NCI-H1694 treated with DMSO at 0.1 percent for 48 hours (cell line): ENCODE results near the gene DRD4.

Source experiments
- DNase-seq: peaks from one replicate; lab custom pipeline; 2025; lab: John Stamatoyannopoulos, UW

The DRD4 gene

GRCh38 chr11:636511-637332 is at the start of gene DRD4:
TSS of gene DRD4 (plus strand) at chr11:637269. CDS start at chr11:637305, 36 bp downstream.
- DNase-seq, result no peak

GRCh38 chr11:587546-587945 is 49.5 kb upstream of the DRD4 start:
- no peak for DNase-seq

DNA sequence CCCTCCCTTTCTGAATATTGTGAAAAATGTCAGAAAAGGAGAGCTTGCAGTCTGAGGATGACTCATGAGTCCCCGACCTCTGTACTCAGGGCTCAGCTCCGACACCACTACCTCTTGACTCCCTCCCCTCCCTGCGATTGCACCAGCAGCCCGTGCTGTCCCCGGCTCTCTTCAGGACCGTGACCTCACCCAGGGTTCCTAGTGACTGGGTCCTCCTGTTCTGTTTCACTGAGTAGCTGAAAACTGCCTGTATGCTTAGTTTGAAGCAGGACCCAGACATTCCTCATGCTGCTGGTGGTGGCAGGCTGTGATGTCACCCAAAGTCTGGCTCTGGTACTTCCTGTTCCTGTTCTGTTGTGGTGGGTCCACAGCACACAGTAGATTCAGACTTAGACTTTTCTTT is 49.1 kb upstream of the DRD4 start:
- no peak for DNase-seq

DNA sequence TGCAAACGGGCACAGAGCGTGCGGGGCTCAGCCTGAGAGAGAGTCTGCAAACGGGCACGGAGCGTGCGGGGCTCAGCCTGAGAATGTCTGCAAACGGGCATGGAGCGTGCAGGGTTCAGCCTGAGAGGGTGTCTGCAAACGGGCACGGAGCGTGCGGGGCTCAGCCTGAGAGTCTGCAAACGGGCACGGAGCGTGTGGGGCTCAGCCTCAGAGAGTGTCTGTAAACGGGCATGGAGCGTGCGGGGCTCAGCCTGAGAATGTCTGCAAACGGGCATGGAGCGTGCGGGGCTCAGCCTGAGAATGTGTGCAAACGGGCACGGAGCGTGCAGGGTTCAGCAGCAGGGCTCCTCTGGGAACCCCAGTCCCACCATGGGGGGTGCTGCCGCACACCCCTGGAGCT is 47.3 kb upstream of the DRD4 start:
- no peak for DNase-seq

DNA sequence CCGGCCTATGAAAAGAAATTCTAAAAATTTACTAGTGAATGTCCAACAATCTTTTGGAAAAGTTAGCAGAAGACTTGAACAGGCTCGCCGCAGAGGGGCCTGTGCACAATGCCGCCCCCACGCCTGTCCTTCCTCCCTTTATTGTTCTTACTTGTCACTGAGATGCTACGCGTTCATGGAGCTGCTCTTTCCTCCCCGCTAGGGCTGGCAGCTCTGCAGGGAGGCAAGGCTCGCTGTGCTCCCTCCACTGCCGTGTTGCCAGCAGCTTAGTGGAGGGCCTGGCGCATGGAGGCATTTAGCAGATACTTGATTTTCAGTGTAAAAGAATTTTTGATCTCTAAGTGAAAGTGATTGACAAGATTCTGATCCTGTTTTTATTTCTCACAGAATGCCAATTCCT is 46.1 kb upstream of the DRD4 start:
- DNase-seq, result no peak

- DNase-seq, result no peak
Observed at GRCh38 chr11:592501-592900, 44.6 kb upstream of the DRD4 start.

DNA sequence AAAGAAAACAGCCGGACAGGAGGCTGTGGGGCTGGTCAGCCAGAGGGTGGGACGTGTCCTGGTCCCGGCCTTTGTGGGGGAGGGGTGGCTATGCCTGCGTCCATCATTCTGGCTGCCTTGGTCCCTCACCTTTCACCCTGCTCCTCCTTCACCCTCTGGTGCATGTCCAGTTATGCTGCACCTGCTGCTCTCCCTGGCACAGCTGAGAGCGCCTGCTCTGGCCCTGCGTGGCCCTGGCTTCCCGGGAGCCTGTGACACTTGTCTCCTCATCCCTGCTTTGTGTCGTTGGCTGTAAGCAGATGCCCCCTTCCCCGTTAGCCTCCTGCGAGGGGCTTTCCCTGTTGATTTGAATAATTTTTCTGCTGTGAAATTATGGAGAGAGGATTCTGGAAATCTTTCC is 44.2 kb upstream of the DRD4 start:
- DNase-seq, result no peak

DNA sequence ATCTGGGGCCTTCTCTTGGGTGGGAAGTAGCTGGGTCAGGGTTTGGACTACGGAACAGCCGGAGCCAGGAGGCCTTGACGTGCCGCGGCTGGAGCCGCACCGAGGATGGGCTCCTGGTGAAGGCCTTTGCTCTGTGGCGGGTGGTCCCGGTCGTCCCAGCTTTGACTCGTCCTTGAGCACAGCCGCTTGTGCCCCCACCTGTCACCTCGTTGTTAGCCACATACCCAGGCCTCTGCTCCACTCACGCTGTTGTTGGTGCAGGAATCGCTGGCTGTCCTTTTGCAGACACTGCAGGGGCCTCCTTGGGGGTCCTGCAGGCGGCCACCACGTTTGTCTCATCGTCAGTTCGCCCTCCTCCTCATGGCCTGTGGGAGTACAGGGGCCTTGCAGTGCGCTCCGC is 43.7 kb upstream of the DRD4 start:
- DNase-seq, result no peak

DNA sequence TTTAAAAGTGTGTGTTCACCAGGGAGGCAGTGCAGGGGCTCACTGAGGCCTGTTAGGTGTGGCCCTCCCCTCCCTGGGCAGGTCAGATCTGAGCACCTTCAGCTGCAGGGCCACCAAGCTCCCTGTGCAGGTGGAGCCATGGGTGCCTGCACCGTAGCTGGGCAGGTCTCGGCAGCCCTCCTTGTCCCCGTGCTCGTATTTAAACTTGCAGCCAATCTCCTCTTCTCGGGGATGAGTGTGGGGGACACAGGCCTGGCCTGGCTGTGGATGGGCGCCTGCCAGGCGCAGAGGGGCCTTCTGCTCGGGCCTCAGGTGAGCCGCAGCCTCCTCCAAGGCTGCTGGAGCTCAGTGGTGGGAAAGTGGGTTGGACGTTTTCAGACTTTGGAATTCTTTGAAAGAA is 41.7 kb upstream of the DRD4 start:
- no peak for DNase-seq

GRCh38 chr11:596374-596773 is 40.7 kb upstream of the DRD4 start:
- DNase-seq, result no peak

GRCh38 chr11:597166-597725 is 39.8 kb upstream of the DRD4 start:
- no peak for DNase-seq

GRCh38 chr11:598005-598680 is 38.9 kb upstream of the DRD4 start:
- DNase-seq, result no peak

DNA sequence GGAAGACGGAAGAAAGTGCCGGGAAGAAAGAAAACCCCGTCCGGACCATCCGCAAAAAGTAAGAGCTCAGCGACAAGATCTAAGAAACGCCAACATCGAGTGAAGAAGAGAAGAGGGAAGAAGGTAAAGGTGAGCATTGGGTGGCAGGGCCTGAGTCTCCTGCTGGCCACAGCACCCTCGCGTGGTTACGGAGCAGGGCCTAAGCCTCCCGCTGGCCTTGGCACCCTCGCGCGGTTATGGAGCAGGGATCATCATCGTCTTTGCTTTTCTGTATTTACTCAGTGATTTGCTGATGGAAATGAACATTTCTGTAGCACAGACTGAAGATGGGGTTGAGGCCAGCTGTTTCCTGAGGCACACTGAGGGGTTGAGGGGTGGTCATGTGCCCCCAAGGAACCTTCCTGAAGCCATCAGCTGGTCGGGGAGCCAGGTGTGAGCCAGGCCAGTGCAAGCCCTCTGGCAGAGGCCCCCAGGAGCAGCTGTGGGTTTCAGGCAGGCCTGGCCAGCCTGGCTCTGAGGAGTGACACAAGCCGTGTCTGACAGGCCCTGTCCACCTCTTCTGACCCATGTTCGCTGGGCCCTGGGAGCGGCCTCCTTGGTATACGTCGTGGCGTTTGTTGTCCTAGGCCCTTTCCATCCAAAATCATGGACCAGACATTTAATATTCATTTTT is 35.4 kb upstream of the DRD4 start:
- DNase-seq, result no peak

GRCh38 chr11:603154-603553 is 33.9 kb upstream of the DRD4 start:
- DNase-seq, result no peak

DNA sequence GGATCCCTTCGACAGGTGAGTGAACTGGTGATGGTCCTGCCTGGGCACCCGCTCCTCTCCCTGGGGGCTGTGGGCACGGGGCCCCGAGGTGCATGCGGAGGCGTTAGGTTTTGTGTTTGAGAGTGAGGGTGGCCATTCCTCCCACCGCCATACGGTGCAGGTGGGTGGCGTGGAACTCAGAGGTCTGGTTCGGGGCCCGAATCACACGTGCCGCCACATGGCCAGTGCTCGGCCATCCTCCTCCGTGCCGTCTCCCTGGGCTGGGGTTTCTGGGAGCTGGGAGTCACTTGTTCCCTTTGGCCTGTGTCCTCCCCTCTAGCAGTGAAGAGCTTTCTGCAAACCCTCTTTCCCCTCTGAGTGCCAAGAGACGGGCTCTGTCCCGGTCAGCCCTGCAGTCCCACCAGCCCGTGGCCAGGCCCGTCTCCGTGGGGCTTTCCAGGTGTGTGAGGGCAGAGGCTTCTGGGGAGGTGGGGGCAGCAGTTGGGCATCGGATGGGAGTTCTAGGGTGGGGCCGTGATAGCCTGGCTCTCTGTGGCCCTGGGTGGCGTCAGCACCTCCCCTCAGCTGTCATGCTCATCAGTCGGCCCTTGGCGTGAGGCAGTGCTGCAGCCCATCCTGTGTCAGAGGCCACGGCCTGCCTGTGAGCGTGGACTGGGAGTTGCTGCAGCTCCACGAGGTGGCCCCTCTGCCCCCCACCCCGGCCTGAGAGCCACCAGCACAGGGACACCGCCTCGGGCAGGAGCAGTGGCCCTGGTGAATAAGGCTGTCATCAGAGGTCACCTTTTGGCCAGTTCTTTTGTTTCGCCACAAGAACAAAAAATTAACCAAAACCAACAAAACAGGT is 31.6 kb upstream of the DRD4 start:
- DNase-seq, result no peak

DNA sequence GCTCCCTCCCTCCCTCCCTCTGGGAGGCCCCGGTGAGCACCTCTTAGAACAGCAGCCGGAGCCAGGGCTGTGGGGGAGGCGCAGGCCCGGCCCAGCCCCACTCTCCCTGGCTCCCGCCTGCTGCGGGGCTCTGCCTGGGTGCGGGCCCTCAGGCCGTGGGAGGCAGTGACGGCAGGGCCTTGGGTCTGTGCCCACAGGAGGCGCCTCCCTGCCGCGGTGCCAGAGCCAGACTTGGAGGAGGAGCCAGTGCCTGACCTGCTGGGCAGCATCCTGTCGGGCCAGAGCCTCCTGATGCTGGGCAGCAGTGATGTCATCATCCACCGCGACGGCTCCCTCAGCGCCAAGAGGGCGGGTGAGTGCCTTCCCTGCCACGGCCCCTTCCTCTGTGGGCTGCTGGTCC is 30.8 kb upstream of the DRD4 start:
- DNase-seq, result no peak

- no peak for DNase-seq
Observed at GRCh38 chr11:607020-607780, 29.9 kb upstream of the DRD4 start.

- no peak for DNase-seq
Observed at GRCh38 chr11:607971-608659, 29.0 kb upstream of the DRD4 start.

DNA sequence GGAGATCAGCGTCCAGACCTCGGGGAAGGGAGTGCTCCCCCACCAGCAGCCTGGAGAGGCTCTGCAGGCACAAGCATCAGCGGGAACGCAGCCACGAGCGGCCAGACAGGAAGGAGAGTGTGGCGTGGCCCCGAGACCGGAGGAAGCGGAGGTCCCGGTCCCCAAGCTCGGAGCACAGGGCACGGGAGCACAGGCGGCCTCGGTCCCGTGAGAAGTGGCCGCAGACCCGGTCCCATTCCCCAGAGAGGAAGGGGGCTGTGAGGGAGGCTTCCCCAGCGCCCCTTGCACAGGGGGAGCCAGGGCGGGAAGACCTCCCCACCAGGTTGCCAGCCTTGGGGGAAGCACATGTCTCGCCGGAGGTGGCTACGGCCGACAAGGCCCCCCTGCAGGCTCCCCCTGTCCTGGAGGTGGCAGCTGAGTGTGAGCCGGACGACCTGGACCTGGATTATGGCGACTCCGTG is 28.2 kb upstream of the DRD4 start:
- no peak for DNase-seq

DNA sequence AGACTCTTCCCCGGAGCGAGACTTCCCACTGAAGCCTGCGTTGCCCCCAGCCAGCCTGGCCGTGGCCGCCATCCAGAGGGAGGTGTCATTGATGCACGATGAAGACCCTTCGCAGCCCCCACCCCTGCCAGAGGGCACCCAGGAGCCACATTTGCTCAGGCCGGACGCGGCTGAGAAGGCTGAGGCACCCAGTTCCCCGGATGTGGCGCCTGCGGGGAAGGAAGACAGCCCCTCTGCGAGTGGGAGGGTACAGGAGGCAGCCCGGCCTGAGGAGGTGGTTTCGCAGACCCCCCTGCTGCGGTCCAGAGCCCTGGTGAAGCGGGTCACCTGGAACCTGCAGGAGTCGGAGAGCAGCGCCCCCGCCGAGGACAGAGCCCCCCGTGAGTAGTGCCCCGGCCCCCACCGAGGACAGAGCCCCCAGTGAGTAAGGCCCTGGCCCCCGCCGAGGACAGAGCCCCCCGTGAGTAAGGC is 27.7 kb upstream of the DRD4 start:
- DNase-seq, result no peak
